GM23248 (cell line): ENCODE data around the gene SLC22A1.

Experiments
- EZH2 ChIP-seq: fragments of 200-600 bp; sonication (generic); IDR thresholded peaks from 2 replicates; pipeline ENCODE4 v1.6.1; 2018; ENCODE audit warnings: antibody characterized with exemption, mild to moderate bottlenecking; ENCODE audit not compliant: insufficient read depth, poor library complexity, severe bottlenecking
- EZH2phosphoT487 ChIP-seq: fragments of 200-600 bp; sonication (generic); IDR thresholded peaks from 2 replicates; pipeline ENCODE4 v1.6.1; 2018; ENCODE audit warnings: antibody characterized with exemption, moderate library complexity, mild to moderate bottlenecking, low read depth; ENCODE audit not compliant: insufficient read depth

DNA sequence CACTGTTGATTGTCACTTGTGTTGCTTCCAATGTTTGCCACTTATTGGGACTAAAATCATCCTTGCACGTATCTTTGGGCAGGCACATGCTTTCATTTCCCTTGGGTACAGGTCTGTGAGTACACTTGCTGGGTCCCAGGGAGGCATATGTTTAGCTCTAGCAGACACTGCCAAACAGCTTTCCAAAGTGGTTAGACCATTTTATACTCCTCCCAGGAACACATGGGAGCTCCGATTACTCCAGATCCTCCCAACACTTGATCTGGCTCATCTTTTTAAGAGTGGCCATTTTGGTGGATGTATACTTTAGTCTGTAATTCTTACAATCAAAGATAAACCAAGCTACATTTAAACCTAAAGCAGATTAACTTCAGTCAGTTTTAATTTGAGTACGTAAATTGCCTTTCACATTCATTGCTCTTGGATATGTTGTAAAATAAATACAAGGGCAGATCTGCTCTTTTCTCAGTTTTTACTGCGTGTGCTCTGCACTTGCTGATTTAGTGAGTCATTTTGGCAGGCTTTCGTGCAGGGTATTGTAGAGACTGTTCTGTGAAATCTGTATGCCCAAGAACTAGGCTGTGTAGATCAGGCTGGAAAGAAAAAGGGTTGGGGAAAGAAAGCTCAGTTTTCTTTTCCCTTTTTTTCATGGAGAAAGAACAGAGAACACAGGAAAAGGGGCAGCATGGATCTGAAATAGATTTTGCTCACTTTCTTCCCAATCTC is 19.5 kb downstream of the SLC22A1 start:
- TF ChIP-seq EZH2phosphoT487 (no peak), EZH2 (no peak)
